GM21737 (cell line): ENCODE data around the gene ANKRD11.

Experiments used
- ATAC-seq: cut with Tn5 transposase; IDR thresholded peaks from one replicate; pipeline ENCODE4 v1.9.1; 2021; ENCODE audit warnings: mild to moderate bottlenecking, moderate library complexity; ENCODE audit not compliant: unreplicated experiment

ANKRD11 gene

GRCh38 chr16:89490439-89491237, at the start of gene ANKRD11:
Gene ANKRD11 (minus strand): TSS chr16:89490561. CDS start chr16:89317019, 173,542 bp downstream.
- peak; percentile 82 for ATAC-seq

GRCh38 chr16:89538286-89538685, 47.9 kb upstream of the ANKRD11 start:
- ATAC-seq: no peak

- ATAC-seq: no peak
These were observed 47.2 kb upstream of the ANKRD11 start for GRCh38 chr16:89537549-89537925.

- ATAC-seq: no peak
These were observed 46.7 kb upstream of the ANKRD11 start for GRCh38 chr16:89536886-89537548.

GRCh38 chr16:89536371-89536770, 46.0 kb upstream of the ANKRD11 start:
- no peak for ATAC-seq

- no peak for ATAC-seq
These were observed 43.9 kb upstream of the ANKRD11 start for GRCh38 chr16:89534252-89534756.

- ATAC-seq: no peak
These were observed 41.6 kb upstream of the ANKRD11 start for GRCh38 chr16:89531821-89532526.

GRCh38 chr16:89530401-89531381, 40.3 kb upstream of the ANKRD11 start:
- no peak for ATAC-seq

- ATAC-seq: no peak
These were observed 38.7 kb upstream of the ANKRD11 start for GRCh38 chr16:89529097-89529496.

GRCh38 chr16:89525146-89525913, 35.0 kb upstream of the ANKRD11 start:
- ATAC-seq: no peak

GRCh38 chr16:89523680-89524344, 33.5 kb upstream of the ANKRD11 start:
- no peak for ATAC-seq

- no peak for ATAC-seq
These were observed 31.9 kb upstream of the ANKRD11 start for GRCh38 chr16:89522287-89522686.

GRCh38 chr16:89519881-89520280, 29.5 kb upstream of the ANKRD11 start:
- no peak for ATAC-seq

- ATAC-seq: no peak
These were observed 26.8 kb upstream of the ANKRD11 start for GRCh38 chr16:89517128-89517527.

- ATAC-seq: no peak
These were observed 22.1 kb upstream of the ANKRD11 start for GRCh38 chr16:89512453-89512852.

- no peak for ATAC-seq
These were observed 21.0 kb upstream of the ANKRD11 start for GRCh38 chr16:89511374-89511773.

- no peak for ATAC-seq
These were observed 20.2 kb upstream of the ANKRD11 start for GRCh38 chr16:89510526-89510925.

GRCh38 chr16:89507834-89508590, 17.7 kb upstream of the ANKRD11 start, which contains the start of gene SPG7:
Gene SPG7 (plus strand): TSS chr16:89508403. CDS start chr16:89508418, 15 bp downstream.
- peak; percentile 57 for ATAC-seq
